AG09309 (cell line): ENCODE data around the gene BIRC3.

Source experiments
- DNase-seq: peaks from one replicate; pipeline ENCODE4 v3.0.0-alpha.2; 2010; ENCODE audit warnings: low read depth
- H3K4me3 ChIP-seq: 2 replicates; pipeline ENCODE4 v1.5.1; 2011; ENCODE audit warnings: mild to moderate bottlenecking, low read depth, low read length, moderate library complexity; ENCODE audit not compliant: control insufficient read depth
- TF ChIP-seq, protein P1 (sequence below): IDR thresholded peaks from 2 replicates; pipeline ENCODE4 v1.5.1; 2011; ENCODE audit warnings: mild to moderate bottlenecking, low read depth, low read length, inconsistent platforms; ENCODE audit not compliant: insufficient read depth, control insufficient read depth; ENCODE audit errors: missing control alignments

BIRC3 gene

DNA sequence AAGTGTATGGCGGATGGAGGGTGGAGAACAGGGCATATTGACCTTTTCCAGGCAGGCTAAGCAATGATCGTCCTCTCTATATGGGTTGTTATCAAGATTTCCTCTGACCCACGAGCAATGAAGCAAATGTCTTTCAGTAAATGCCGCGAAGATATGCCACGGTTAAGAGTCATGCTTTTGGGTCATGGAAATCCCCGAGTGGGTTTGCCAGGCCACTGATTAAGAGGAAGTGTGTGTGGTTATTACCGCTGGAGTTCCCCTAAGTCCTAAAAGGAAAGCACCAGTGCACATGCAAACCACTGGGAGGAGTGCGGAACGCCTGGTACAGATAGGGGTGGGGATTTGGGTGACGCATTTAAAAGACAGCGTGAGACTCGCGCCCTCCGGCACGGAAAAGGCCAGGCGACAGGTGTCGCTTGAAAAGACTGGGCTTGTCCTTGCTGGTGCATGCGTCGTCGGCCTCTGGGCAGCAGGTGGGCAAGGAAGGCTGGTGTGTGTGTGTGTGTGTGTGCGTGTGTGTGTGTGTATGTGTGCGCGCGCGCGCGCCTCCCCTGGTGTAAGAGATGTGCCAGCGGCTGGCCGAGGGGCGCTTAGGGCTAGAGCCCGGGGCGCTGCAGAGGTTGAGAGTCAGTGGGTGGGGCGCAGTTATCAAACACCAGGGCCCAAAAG, at the start of gene BIRC3:
BIRC3 (plus strand) TSS at position 386 of the 669 bp plus-strand sequence. CDS start 7,026 bp downstream, outside the sequence.
- DNase-seq = peak; percentile 71
- TF ChIP-seq, protein P1, sequence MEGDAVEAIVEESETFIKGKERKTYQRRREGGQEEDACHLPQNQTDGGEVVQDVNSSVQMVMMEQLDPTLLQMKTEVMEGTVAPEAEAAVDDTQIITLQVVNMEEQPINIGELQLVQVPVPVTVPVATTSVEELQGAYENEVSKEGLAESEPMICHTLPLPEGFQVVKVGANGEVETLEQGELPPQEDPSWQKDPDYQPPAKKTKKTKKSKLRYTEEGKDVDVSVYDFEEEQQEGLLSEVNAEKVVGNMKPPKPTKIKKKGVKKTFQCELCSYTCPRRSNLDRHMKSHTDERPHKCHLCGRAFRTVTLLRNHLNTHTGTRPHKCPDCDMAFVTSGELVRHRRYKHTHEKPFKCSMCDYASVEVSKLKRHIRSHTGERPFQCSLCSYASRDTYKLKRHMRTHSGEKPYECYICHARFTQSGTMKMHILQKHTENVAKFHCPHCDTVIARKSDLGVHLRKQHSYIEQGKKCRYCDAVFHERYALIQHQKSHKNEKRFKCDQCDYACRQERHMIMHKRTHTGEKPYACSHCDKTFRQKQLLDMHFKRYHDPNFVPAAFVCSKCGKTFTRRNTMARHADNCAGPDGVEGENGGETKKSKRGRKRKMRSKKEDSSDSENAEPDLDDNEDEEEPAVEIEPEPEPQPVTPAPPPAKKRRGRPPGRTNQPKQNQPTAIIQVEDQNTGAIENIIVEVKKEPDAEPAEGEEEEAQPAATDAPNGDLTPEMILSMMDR = peak; percentile 34
- H3K4me3 ChIP-seq = peak within 1 kb of the TSS; percentile 58

DNA sequence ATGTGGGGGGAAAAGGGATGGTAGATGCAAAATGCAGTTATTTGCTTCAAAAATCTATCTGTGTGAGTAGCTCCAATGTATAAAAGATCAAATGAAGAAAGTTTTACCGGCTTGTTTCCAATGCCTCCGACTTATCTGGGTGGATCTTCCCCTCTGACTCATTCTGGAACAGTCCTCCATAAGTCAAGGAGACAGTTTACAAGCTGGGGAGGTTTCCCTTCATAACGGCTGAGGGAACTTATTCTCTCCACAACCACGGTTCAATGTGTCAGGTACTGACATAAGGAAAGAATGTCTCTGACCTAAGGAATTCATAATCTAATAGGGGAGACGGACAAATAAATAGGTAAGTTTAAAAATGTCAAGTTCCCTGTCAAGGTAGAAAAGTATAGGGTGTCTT, 49.7 kb upstream of the BIRC3 start:
- TF ChIP-seq, protein P1 = no peak
- peak overlapping the region; percentile 46 for H3K4me3 ChIP-seq

DNA sequence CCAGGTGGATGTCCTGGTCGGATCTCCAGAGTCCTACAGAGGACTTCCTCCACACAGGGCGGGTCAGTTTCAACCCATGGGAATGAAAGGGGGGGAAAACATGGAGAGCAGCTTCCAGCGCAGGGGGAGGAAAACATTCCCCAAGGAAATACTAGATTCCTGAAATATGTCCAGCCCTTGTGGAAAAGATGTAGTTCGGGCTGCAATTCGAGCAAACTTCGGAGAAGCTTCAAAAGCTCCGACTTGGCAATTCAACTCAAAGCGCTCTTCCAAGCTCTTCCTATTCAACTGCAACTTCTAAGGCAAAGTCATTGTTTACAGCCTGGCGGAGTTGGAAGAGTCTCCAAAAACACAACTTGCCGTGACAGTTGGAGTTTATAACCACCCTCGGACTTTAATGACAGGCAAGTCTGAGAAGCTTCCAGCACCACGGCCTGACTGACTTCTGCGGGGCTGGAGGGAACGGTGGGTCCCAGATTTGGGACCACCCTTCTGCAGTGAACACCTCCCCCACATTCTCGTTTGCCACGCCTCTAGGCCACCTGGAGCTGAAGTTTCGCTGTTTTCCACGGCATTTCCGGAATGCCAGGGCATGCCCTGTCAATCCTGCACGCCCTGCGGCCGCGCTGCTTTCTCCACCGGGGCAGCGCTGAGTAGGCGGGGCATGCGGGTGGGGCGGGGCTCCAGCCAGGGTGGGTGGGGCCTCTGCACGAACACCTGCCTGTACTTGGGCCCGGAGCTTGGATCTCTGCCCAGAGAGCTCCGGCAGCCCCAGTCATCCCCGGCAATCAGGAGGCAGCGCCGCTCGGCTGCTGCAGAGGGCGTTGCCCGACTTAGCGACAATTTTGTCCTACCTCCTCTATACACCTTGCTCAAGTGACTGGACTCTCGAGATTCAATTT, 49.0 kb upstream of the BIRC3 start:
- TF ChIP-seq, protein P1 = no peak
- no peak for DNase-seq
- H3K4me3 ChIP-seq = peak overlapping the region; percentile 46

More for the DNA sequence above, 49.7 kb upstream of the BIRC3 start:
- DNase-seq = peak; percentile 47

DNA sequence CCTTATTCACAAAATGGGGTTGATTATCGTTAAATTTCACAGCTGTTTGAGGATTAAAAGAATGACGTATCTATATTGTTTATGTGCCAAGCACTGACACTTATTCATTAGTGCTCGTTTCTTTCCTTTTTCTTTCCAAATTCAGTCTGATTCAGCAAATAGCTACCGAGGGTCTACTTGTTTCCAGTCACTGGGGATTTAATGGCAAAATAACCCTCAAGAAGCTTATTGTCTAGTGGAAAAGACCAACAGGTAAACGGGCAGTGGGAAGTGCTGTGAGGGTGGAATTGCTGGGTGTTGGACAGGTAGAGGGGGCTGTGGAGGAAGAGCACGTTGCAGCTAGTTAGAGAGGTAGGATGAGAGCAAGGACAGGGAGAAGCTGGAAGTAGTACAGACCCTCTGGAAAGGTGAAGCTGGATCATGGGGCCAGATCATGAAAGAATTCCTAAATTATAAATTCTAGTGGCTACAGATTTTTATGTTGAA, 48.3 kb upstream of the BIRC3 start:
- peak overlapping the region; percentile 46 for H3K4me3 ChIP-seq
- DNase-seq = no peak
- TF ChIP-seq, protein P1 = no peak

DNA sequence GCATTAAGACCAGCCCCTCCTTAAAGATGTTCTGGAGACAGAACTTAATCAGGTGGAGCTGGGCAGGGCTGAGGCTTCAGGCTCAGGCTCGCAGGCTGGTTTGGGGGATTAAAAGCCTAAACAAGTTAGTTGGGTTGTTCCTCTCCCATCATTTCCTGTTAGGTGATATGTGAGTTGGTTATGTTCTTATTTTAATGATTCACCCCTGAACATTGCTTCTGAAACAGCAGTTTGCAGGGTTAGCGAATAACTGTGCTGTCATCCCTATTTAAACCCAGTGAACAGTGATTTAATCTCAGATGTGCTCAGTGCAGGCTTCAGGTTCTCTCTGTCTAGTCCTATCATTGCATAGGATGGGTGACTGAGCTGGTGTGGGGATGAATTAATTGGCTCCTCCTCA, 47.4 kb upstream of the BIRC3 start:
- TF ChIP-seq, protein P1 = no peak
- DNase-seq = no peak
- H3K4me3 ChIP-seq = no peak overlapping the region

DNA sequence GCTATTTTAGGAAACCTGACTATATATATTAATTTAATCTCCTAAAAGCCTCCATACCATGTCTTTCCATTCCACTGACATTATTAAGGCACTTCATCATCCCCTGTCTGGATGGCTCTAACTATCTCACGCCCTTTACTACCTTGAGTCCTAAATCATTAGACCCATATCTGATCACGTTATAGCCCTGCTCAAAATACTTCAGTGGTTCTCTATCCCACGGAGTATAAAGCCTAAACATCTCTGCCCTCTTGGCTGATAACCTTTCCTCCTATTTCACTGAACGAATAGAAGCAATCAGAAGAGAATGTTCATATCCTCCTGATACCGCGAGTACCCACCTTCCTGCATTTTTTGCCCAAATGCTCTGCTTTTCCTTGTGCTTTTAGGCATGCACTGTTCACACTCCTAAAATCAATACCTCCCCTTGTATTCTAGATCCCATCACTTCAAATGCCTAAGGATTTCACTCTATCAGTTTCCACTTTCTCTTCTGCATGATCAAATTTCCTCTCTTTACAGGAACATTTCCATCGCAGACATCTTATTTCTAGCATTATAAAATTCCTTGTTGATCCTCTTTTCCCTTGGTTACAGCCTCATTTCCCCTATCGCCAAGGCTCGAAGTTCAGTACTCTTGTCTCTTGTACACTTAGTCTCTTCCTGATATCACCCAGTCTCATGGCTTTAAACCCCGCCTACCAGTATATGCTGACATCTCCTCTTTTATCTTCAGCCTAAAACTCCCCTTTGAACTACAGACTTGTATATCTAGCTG, 45.0 kb upstream of the BIRC3 start:
- no peak overlapping the region for H3K4me3 ChIP-seq
- no peak for DNase-seq
- TF ChIP-seq, protein P1 = no peak
